OCI-LY7 (cell line): ENCODE data around the gene SLC30A9.

Experiments used
- EZH2phosphoT487 ChIP-seq: fragments of 200-600 bp; sonication (generic); IDR thresholded peaks from 2 replicates; pipeline ENCODE4 v1.6.1; 2018; ENCODE audit warnings: low read depth, borderline replicate concordance, mild to moderate bottlenecking, mixed run types, antibody characterized with exemption, low read length, moderate library complexity, mixed read lengths
- TF ChIP-seq, protein P1 (sequence below): fragments of 200-600 bp; sonication (generic); conservative IDR thresholded peaks from 2 replicates; pipeline ENCODE4 v1.5.1; 2014; ENCODE audit warnings: mild to moderate bottlenecking, antibody characterized with exemption, low read length, moderate library complexity, mixed read lengths

DNA sequence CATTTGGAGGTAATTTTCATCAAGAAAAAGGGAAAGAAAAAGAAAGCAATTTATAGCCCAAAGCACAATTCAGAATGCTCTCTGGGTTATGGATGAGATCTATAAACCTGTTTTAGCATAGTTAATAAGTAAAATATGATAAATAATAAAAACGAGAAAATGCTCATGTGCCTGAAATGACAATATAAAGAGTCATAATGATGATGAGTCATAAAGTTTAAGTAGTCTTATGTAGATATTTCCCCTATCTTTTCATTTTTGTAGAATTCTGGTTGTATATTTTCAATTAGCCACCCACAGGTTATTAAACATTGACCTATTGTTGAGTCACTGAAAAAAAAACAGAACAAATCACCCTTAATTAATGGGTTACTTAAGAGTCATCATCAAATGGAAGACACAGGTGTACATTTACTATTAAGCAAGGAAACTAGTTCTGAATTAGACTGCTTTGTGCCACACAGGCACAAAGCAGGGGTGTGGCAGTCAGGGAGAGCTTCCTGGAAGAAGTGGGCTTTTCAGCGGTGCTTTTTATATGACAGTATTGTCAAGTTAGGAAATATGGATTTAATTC is 132.8 kb downstream of the SLC30A9 start:
- TF ChIP-seq, protein P1, sequence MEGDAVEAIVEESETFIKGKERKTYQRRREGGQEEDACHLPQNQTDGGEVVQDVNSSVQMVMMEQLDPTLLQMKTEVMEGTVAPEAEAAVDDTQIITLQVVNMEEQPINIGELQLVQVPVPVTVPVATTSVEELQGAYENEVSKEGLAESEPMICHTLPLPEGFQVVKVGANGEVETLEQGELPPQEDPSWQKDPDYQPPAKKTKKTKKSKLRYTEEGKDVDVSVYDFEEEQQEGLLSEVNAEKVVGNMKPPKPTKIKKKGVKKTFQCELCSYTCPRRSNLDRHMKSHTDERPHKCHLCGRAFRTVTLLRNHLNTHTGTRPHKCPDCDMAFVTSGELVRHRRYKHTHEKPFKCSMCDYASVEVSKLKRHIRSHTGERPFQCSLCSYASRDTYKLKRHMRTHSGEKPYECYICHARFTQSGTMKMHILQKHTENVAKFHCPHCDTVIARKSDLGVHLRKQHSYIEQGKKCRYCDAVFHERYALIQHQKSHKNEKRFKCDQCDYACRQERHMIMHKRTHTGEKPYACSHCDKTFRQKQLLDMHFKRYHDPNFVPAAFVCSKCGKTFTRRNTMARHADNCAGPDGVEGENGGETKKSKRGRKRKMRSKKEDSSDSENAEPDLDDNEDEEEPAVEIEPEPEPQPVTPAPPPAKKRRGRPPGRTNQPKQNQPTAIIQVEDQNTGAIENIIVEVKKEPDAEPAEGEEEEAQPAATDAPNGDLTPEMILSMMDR, result no peak
- TF ChIP-seq EZH2phosphoT487, result no peak
